Parathyroid adenoma (tissue), 2 donors: ENCODE results near the gene ZFP28.

Experiments
- H2AFZ ChIP-seq: fragments of 300-600 bp; sonication (generic); one replicate; pipeline ENCODE4 v1.7.0; 2017; ENCODE audit warnings: antibody characterized with exemption, mild to moderate bottlenecking
- H3K27ac ChIP-seq: fragments of 300-600 bp; sonication (generic); one replicate; pipeline ENCODE4 v1.7.0; 2017
- H3K27me3 ChIP-seq: fragments of 300-600 bp; sonication (generic); one replicate; pipeline ENCODE4 v1.7.0; 2017; ENCODE audit warnings: low read length; ENCODE audit not compliant: control insufficient read depth, insufficient read depth
- H3K36me3 ChIP-seq: fragments of 300-600 bp; sonication (generic); one replicate; pipeline ENCODE4 v1.7.0; 2017; ENCODE audit warnings: low read length; ENCODE audit not compliant: control insufficient read depth, insufficient read depth
- H3K4me1 ChIP-seq: fragments of 300-600 bp; sonication (generic); one replicate; pipeline ENCODE4 v1.7.0; 2017; ENCODE audit warnings: control low read depth
- H3K4me2 ChIP-seq: fragments of 300-600 bp; sonication (generic); one replicate; pipeline ENCODE4 v1.7.0; 2017; ENCODE audit warnings: low read length
- H3K4me3 ChIP-seq: fragments of 300-600 bp; sonication (generic); one replicate; pipeline ENCODE4 v1.7.0; 2017; ENCODE audit warnings: low read depth, low read length
- H3K79me2 ChIP-seq: fragments of 300-600 bp; sonication (generic); one replicate; pipeline ENCODE4 v1.7.0; 2017; ENCODE audit warnings: control low read depth
- H3K9ac ChIP-seq: fragments of 300-600 bp; sonication (generic); one replicate; pipeline ENCODE4 v1.7.0; 2017; ENCODE audit warnings: mild to moderate bottlenecking
- H3K9me3 ChIP-seq: fragments of 300-600 bp; sonication (generic); one replicate; pipeline ENCODE4 v1.7.0; 2017; ENCODE audit warnings: low read length; ENCODE audit not compliant: control insufficient read depth
- CTCF ChIP-seq: fragments of 300-600 bp; sonication (generic); IDR thresholded peaks from one replicate; pipeline ENCODE4 v1.7.0; 2017; ENCODE audit warnings: antibody characterized with exemption, mild to moderate bottlenecking
- donor health status: primary hyperparathyroidism.

The ZFP28 gene

GRCh38 chr19:56601375-56601774 is 62.6 kb downstream of the ZFP28 start:
- Histone ChIP-seq H3K4me2 (no peak overlapping the region), H3K9ac (no peak overlapping the region), H3K4me3 (no peak overlapping the region), H3K79me2 (peaks cover 46% of the 10 kb centered on the region), H2AFZ (no peak overlapping the region), H3K27ac (no peak overlapping the region), H3K36me3 (no peaks in the 10 kb centered on the region), H3K9me3 (no peaks in the 10 kb centered on the region), H3K27me3 (no peaks in the 10 kb centered on the region), H3K4me1 (no peaks in the 10 kb centered on the region)
- no peak for TF ChIP-seq CTCF

GRCh38 chr19:56603829-56604228 is 65.1 kb downstream of the ZFP28 start:
- H3K79me2 ChIP-seq, result peaks cover 47% of the 10 kb centered on the region
- H3K4me2 ChIP-seq, result no peak overlapping the region
- no peak overlapping the region for H3K9ac ChIP-seq
- no peak for TF ChIP-seq CTCF
- H3K4me1 ChIP-seq, result no peaks in the 10 kb centered on the region
- no peak overlapping the region for H3K27ac ChIP-seq
- no peak overlapping the region for H3K4me3 ChIP-seq
- no peaks in the 10 kb centered on the region for H3K9me3 ChIP-seq
- H2AFZ ChIP-seq, result no peak overlapping the region
- no peaks in the 10 kb centered on the region for H3K36me3 ChIP-seq
- no peaks in the 10 kb centered on the region for H3K27me3 ChIP-seq
